ENCODE measurements around the gene EHD1.

The EHD1 gene

GRCh38 chr11:64887234-64887756 is 8.9 kb upstream of the EHD1 start:
- no peak for DNase-seq (ENCODE audit: low read depth)
- no peak overlapping the region for H3K4me3 ChIP-seq (ENCODE audit: low read depth, low read length)
- TF ChIP-seq CTCF (IDR thresholded peaks at IDR 0.05; ENCODE audit: low read depth, low read length, missing control alignments), result no peak

GRCh38 chr11:64885367-64886286 is 7.2 kb upstream of the EHD1 start:
- H3K4me3 ChIP-seq (ENCODE audit: low read depth, low read length), result no peak overlapping the region
- no peak for TF ChIP-seq CTCF (IDR thresholded peaks at IDR 0.05; ENCODE audit: low read depth, low read length, missing control alignments)
- no peak for DNase-seq (ENCODE audit: low read depth)

- no peak for TF ChIP-seq CTCF (IDR thresholded peaks at IDR 0.05; ENCODE audit: low read depth, low read length, missing control alignments)
- no peak overlapping the region for H3K4me3 ChIP-seq (ENCODE audit: low read depth, low read length)
- no peak for DNase-seq (ENCODE audit: low read depth)
Measured at GRCh38 chr11:64884019-64884418, 5.6 kb upstream of the EHD1 start.

- no peak for DNase-seq (ENCODE audit: low read depth)
- no peak overlapping the region for H3K4me3 ChIP-seq (ENCODE audit: low read depth, low read length)
- no peak for TF ChIP-seq CTCF (IDR thresholded peaks at IDR 0.05; ENCODE audit: low read depth, low read length, missing control alignments)
Measured at GRCh38 chr11:64883575-64883974, 5.2 kb upstream of the EHD1 start.

GRCh38 chr11:64882243-64882642 is 3.8 kb upstream of the EHD1 start:
- no peak for TF ChIP-seq CTCF (IDR thresholded peaks at IDR 0.05; ENCODE audit: low read depth, low read length, missing control alignments)
- no peak overlapping the region for H3K4me3 ChIP-seq (ENCODE audit: low read depth, low read length)
- no peak for DNase-seq (ENCODE audit: low read depth)

- DNase-seq (ENCODE audit: low read depth), result no peak
- TF ChIP-seq CTCF (IDR thresholded peaks at IDR 0.05; ENCODE audit: low read depth, low read length, missing control alignments), result no peak
- H3K4me3 ChIP-seq (ENCODE audit: low read depth, low read length), result no peak overlapping the region
Measured at GRCh38 chr11:64881476-64881875, 3.1 kb upstream of the EHD1 start.
